Esophagus muscularis mucosa (tissue), 4 donors: ENCODE results near the gene CTCF. TPM values are rescaled to one million over a fixed set of nuclear protein-coding genes. Genes with fewer than 3 reads are reported as not detected.

Experiments
- DNase-seq: peaks from one replicate; pipeline ENCODE4 v3.0.0-alpha.2; 2017; ENCODE audit errors: extremely low spot score
- H3K27ac ChIP-seq, 4 donors: fragments of 200-600 bp; sonication (generic); replicated peaks in 1 of 4; 1 replicate in 3 of 4; 2 replicates in 1 of 4; pipeline ENCODE4 v1.5.1; 2016 to 2019; ENCODE audit warnings: mild to moderate bottlenecking in 1 of 4
- H3K27me3 ChIP-seq, 4 donors: fragments of 200-600 bp; sonication (generic); one replicate each; pipeline versions ENCODE4 v1.5.1 to v1.6.0; 2016 to 2019
- H3K36me3 ChIP-seq, 4 donors: fragments of 200-600 bp; sonication (generic); one replicate each; pipeline ENCODE4 v1.5.1; 2016 to 2019
- H3K4me1 ChIP-seq, 4 donors: fragments of 200-600 bp; sonication (generic); one replicate each; pipeline ENCODE4 v1.5.1; 2016 to 2019
- H3K4me3 ChIP-seq, 4 donors: fragments of 200-600 bp; sonication (generic); 1 replicate in 2 of 4; 2 replicates in 2 of 4; pipeline ENCODE4 v1.5.1; 2016 to 2019; ENCODE audit warnings: mild to moderate bottlenecking in 4 of 4, moderate library complexity in 1 of 4
- H3K9me3 ChIP-seq, 4 donors: fragments of 200-600 bp; sonication (generic); 1 replicate in 3 of 4; 2 replicates in 1 of 4; pipeline ENCODE4 v1.5.1; 2016 to 2019
- EP300 ChIP-seq: sonication (generic); formaldehyde crosslinking; IDR thresholded peaks from one replicate; pipeline ENCODE4 v1.6.1; 2017; ENCODE audit warnings: antibody characterized with exemption
- POLR2A ChIP-seq: fragments of 450-650 bp; IDR thresholded peaks from one replicate; pipeline ENCODE4 v1.6.1; 2017; ENCODE audit warnings: antibody characterized with exemption, moderate library complexity, mild to moderate bottlenecking, low read depth
- POLR2AphosphoS5 ChIP-seq, 2 donors: sonication (generic); formaldehyde crosslinking; IDR thresholded peaks; one replicate each; pipeline ENCODE4 v1.6.1; 2017; ENCODE audit warnings: antibody characterized with exemption in 2 of 2
- WGBS: methylation state at CpG from one replicate; pipeline ENCODE4 v1.1.5; 2018; 5-methylcytosine and 5-hydroxymethylcytosine counted together
- intact Hi-C: fragments of 100-400 bp; cut with DNase I; formaldehyde crosslinking; loops from one replicate; pipeline ENCODE4 v1.15.1; 2023
- total RNA-seq, 4 donors: library from RNA; depleted of rRNA; stranded (reverse); fragments of >200 nt; gene quantifications; one replicate each; pipeline versions ENCODE4 v1.1.0 to v1.2.1, GENCODE V29; 2016
- TF ChIP-seq, protein P1 (sequence below), 3 experiments: fragments of 200-600 bp in 2 of 3; fragments of 450-650 bp in 1 of 3; sonication (generic) in 2 of 3; IDR thresholded peaks; one replicate each; pipeline ENCODE4 v1.5.1; 2017 to 2019; ENCODE audit warnings: antibody characterized with exemption in 3 of 3, mild to moderate bottlenecking in 2 of 3, moderate library complexity in 1 of 3

The CTCF gene
- total RNA-seq, 4 donors from 2014 or later: 27.5 to 46.3 (median 38.5) TPM

- WGBS: 0% methylated on average over 18 of the region's 25 CpGs
- H3K27ac ChIP-seq: peak overlapping the region; percentile 80 to 93 (median 92)
- peak; percentile 99 for DNase-seq
- peaks cover 10 to 19% (median 14%) of the 10 kb centered on the region in 4 donors for H3K4me1 ChIP-seq
- TF ChIP-seq, protein P1, sequence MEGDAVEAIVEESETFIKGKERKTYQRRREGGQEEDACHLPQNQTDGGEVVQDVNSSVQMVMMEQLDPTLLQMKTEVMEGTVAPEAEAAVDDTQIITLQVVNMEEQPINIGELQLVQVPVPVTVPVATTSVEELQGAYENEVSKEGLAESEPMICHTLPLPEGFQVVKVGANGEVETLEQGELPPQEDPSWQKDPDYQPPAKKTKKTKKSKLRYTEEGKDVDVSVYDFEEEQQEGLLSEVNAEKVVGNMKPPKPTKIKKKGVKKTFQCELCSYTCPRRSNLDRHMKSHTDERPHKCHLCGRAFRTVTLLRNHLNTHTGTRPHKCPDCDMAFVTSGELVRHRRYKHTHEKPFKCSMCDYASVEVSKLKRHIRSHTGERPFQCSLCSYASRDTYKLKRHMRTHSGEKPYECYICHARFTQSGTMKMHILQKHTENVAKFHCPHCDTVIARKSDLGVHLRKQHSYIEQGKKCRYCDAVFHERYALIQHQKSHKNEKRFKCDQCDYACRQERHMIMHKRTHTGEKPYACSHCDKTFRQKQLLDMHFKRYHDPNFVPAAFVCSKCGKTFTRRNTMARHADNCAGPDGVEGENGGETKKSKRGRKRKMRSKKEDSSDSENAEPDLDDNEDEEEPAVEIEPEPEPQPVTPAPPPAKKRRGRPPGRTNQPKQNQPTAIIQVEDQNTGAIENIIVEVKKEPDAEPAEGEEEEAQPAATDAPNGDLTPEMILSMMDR (IDR thresholded peaks at IDR 0.05): peak; percentile 64 to 96 (median 75)
- TF ChIP-seq POLR2A (no peak), POLR2AphosphoS5 (IDR thresholded peaks at IDR 0.05) (peak; percentile 64 to 77)
- H3K27me3 ChIP-seq: no peaks in the 10 kb centered on the region
- intact Hi-C loops: loop anchor here (2.0 kb wide), 1 partner anchor 148 kb away; no protein-coding TSS in a partner anchor
- H3K36me3 ChIP-seq: no peaks in the 10 kb centered on the region
- peak overlapping the region; percentile 49 to 60 (median 52) for H3K4me3 ChIP-seq
- no peaks in the 10 kb centered on the region for H3K9me3 ChIP-seq
These were observed 41.1 kb upstream of the CTCF start for GRCh38 chr16:67521095-67521804.

DNA sequence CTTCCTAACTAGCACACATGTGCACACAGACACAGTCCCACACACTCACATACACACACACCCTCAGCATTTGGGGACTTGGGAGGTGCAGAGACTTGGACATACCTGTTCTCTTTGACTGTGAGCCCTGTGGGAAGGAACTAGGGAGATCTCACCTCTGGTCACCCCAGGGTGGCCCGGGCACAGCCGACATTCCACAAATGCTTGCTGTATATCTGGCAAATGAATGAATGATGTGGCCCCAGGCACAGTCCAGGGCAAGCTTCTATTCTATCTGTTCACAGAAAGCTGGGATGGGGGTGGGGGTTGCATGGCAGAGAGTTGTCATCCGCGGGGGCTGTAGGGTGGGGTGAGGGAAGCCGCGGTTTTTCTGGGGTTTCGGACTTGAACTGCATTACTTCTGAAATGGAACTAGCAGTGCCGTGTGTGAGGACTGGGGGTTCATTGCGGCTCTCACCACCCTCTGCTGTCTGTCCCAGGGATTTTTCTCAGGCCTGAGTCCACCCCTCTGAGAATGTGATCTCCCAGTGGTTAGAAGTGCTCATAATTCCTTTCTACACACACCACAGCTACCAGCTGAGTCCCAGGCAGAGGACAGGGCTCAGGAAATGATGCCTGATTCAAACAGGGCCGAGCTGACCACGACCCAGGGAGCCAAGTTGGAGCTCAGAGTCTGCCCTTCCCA lies 37.0 kb upstream of the CTCF start:
- intact Hi-C loops: no loop called here
- H3K36me3 ChIP-seq: no peaks in the 10 kb centered on the region
- no peaks in the 10 kb centered on the region for H3K9me3 ChIP-seq
- H3K4me1 ChIP-seq: peaks cover 18 to 30% (median 27%) of the 10 kb centered on the region in 4 donors
- 74% methylated on average over 10 of the region's 11 CpGs for WGBS
- no peak overlapping the region for H3K27ac ChIP-seq
- DNase-seq: no peak
- TF ChIP-seq EP300 (no peak), POLR2A (no peak), POLR2AphosphoS5 (IDR thresholded peaks at IDR 0.05) (no peak)
- TF ChIP-seq, protein P1 (IDR thresholded peaks at IDR 0.05): no peak
- H3K27me3 ChIP-seq: no peaks in the 10 kb centered on the region
- H3K4me3 ChIP-seq: no peak overlapping the region

DNA sequence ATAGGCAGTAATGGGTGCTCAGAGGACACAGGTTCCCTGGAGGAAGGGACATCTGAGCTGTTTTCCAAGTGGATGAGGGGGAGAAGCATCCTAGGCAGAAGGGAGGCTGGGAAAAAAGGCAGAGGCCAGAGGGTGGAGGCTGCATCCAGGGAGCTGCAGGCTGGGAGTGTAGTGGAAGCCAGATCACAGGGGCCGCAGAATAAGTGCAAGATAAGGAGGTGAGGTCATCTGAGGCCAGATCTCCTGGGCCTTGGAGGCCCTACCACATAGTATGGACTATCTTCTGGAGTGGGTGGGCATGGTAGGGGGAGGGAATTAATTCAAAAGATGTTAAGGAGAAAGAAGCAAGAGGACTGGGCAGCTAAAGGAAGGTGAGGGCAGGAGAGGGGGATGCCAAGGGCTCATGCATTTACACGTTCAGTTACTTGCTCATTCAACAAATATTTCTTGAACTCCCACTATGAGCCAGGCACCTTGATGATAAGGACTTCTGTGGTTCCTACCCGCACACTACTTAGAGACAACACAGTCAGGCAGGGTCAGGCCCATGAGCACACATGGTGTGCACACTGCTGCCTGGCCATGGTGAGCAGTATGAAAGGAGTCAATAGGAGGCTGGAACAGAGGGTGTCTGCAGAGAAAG lies 36.1 kb upstream of the CTCF start:
- TF ChIP-seq EP300: no peak
- Histone ChIP-seq H3K9me3 (no peaks in the 10 kb centered on the region), H3K36me3 (no peaks in the 10 kb centered on the region), H3K27ac (no peak overlapping the region), H3K27me3 (no peaks in the 10 kb centered on the region), H3K4me3 (no peak overlapping the region), H3K4me1 (peaks cover 21 to 36% (median 33%) of the 10 kb centered on the region in 4 donors)
- intact Hi-C loops: no loop called here
- WGBS: 83% methylated on average over 3 of the region's 3 CpGs
- no peak for DNase-seq

GRCh38 chr16:67528222-67528869 lies 34.0 kb upstream of the CTCF start, which contains the start of gene RIPOR1:
TSS of gene RIPOR1 (plus strand) at chr16:67528829. CDS start at chr16:67538447, 9,618 bp downstream.
- Histone ChIP-seq H3K27ac (peak within 1 kb of the TSS; percentile 86 to 95 (median 93)), H3K9me3 (no peaks in the 10 kb centered on the region), H3K4me1 (peaks cover 36 to 48% (median 43%) of the 10 kb centered on the region in 4 donors), H3K4me3 (peak within 1 kb of the TSS; percentile 75 to 95 (median 88)), H3K27me3 (no peaks in the 10 kb centered on the region), H3K36me3 (no peaks in the 10 kb centered on the region)
- no peak for DNase-seq
- intact Hi-C loops: loop anchor here (2.0 kb wide), 1 partner anchor 34 kb away; the partner anchor contains the start of gene CTCF
- 37% methylated on average over 6 of the region's 45 CpGs for WGBS
- TF ChIP-seq EP300 (no peak), POLR2A (no peak), POLR2AphosphoS5 (IDR thresholded peaks at IDR 0.05) (no peak)
- TF ChIP-seq, protein P1 (IDR thresholded peaks at IDR 0.05): peak in 1 of 3 experiments; percentile 4
